NCI-H1694 (cell line): Measurements from ENCODE around the gene CCT7.
"Not testable (repeated sequence)": the region's sequence is repeated elsewhere in the genome, so short reads cannot be mapped to it uniquely, and the experiment has no call there.

ENCODE experiments used
- DNase-seq: peaks from one replicate; lab custom pipeline; 2025; lab: John Stamatoyannopoulos, UW

The CCT7 gene

GRCh38 chr2:73255907-73256617, 22.0 kb downstream of the CCT7 start:
- DNase-seq, result no peak

GRCh38 chr2:73256618-73256922, 22.5 kb downstream of the CCT7 start:
- DNase-seq, result no peak

GRCh38 chr2:73257021-73257420, 22.9 kb downstream of the CCT7 start:
- DNase-seq, result no peak

- DNase-seq, result no peak
Observed at GRCh38 chr2:73257425-73258125, 23.5 kb downstream of the CCT7 start.

- no peak for DNase-seq
Observed at GRCh38 chr2:73258186-73258912, 24.2 kb downstream of the CCT7 start.

- DNase-seq, result no peak
Observed at GRCh38 chr2:73258913-73259215, 24.8 kb downstream of the CCT7 start.

GRCh38 chr2:73259276-73259675, 25.2 kb downstream of the CCT7 start:
- DNase-seq, result no peak

- DNase-seq, result no peak
Observed at GRCh38 chr2:73259704-73260337, 25.7 kb downstream of the CCT7 start.

GRCh38 chr2:73260338-73260984, 26.4 kb downstream of the CCT7 start:
- no peak for DNase-seq

- DNase-seq, result no peak
Observed at GRCh38 chr2:73262108-73262651, 28.1 kb downstream of the CCT7 start.

- DNase-seq, result not testable (repeated sequence)
Observed at GRCh38 chr2:73262691-73263429, 28.8 kb downstream of the CCT7 start.

GRCh38 chr2:73263540-73264331, 29.6 kb downstream of the CCT7 start:
- DNase-seq, result no peak

GRCh38 chr2:73264332-73264606, 30.2 kb downstream of the CCT7 start:
- DNase-seq, result no peak

GRCh38 chr2:73264783-73265182, 30.7 kb downstream of the CCT7 start:
- DNase-seq, result no peak

GRCh38 chr2:73265298-73266060, 31.4 kb downstream of the CCT7 start:
- no peak for DNase-seq

- DNase-seq, result no peak
Observed at GRCh38 chr2:73266061-73266901, 32.2 kb downstream of the CCT7 start.

GRCh38 chr2:73267008-73267407, 32.9 kb downstream of the CCT7 start:
- no peak for DNase-seq

GRCh38 chr2:73268366-73268829, 34.3 kb downstream of the CCT7 start:
- no peak for DNase-seq
